ENCODE results near the gene CSNK2A1.

CSNK2A1 gene

GRCh38 chr20:431012-431904 lies 112.3 kb downstream of the CSNK2A1 start:
- peak; percentile 82 for DNase-seq (ENCODE audit: low spot score)

GRCh38 chr20:430091-430999 lies 113.2 kb downstream of the CSNK2A1 start:
- DNase-seq (ENCODE audit: low spot score): no peak

- no peak for DNase-seq (ENCODE audit: low spot score)
Measured at GRCh38 chr20:428658-429200, 114.9 kb downstream of the CSNK2A1 start.

GRCh38 chr20:427849-428657 lies 115.5 kb downstream of the CSNK2A1 start:
- no peak for DNase-seq (ENCODE audit: low spot score)

GRCh38 chr20:427401-427800 lies 116.2 kb downstream of the CSNK2A1 start:
- DNase-seq (ENCODE audit: low spot score): no peak

- no peak for DNase-seq (ENCODE audit: low spot score)
Measured at GRCh38 chr20:426566-426965, 117.0 kb downstream of the CSNK2A1 start.

Small RNAs within 50 kb of the gene (small RNA-seq; reads per million reads assigned to genes)
- 0 reads per million in 2 experiments for gene RF00019
